Measurements from ENCODE around the gene DDX24. TPM values are rescaled to one million over a fixed set of nuclear protein-coding genes. Genes with fewer than 3 reads are reported as not detected.

The DDX24 gene
- total RNA-seq, 2 donors from 2014 or later = 131 to 137 TPM

DNA sequence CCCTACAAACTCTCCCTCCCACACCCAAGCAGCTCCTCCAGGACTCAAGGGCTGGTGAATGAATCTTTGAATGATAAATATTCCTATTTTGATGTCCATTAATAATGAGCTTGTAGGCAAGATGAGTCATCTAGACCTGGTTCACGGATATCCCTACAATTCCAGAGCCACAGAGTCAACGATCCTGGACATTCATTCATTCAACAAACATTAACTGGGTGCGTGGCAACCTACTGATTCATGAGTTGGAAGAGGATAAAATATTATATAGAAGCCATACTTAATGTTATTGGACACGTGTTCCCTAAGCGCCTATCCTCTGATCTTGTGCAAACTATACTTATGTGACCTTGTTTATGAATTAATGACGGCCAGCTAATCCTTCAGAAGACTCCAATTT, 55.3 kb downstream of the DDX24 start:
- H3K27me3 ChIP-seq (ENCODE audit: control insufficient read depth, insufficient read depth, low read length, poor library complexity, severe bottlenecking) = no peaks in the 10 kb centered on the region
- H3K36me3 Mint-ChIP-seq (ENCODE audit: low read depth) = no peaks in the 10 kb centered on the region

GRCh38 chr14:94024549-94024948, 56.5 kb downstream of the DDX24 start:
- Mint-ChIP-seq H3K27ac (no peak overlapping the region), H3K4me1 (peaks cover 21% of the 10 kb centered on the region), H3K36me3 (ENCODE audit: low read depth) (no peaks in the 10 kb centered on the region), H3K4me3 (no peak overlapping the region), H3K9me3 (no peaks in the 10 kb centered on the region), H3K27me3 (ENCODE audit: insufficient read depth) (no peaks in the 10 kb centered on the region)
- no peak overlapping the region for H3K4me3 ChIP-seq (ENCODE audit: low read length)
- H3K9me3 ChIP-seq (ENCODE audit: control insufficient read depth, low read length) = no peaks in the 10 kb centered on the region
- H3K9ac ChIP-seq (ENCODE audit: extremely low read depth, low read length, poor library complexity, severe bottlenecking) = no peak overlapping the region
- WGBS, 2 experiments (ENCODE audit: insufficient coverage in 1 of 2, insufficient read length in 1 of 2) = 95 to 100% methylated on average over 1 to 2 of the region's 2 CpGs
- no peaks in the 10 kb centered on the region for H3K27me3 ChIP-seq (ENCODE audit: control insufficient read depth, insufficient read depth, low read length, poor library complexity, severe bottlenecking)
- no peak for TF ChIP-seq CTCF (conservative IDR thresholded peaks at IDR 0.05)
- no peaks in the 10 kb centered on the region for H3K36me3 ChIP-seq (ENCODE audit: control insufficient read depth, insufficient read depth, low read length)
- DNase-seq = no peak
- no peak overlapping the region for H3K27ac ChIP-seq (ENCODE audit: low read depth, low read length)
- peaks cover 8% of the 10 kb centered on the region for H3K4me1 ChIP-seq (ENCODE audit: control insufficient read depth, insufficient read depth, low read length)

More for the DNA sequence above, 55.3 kb downstream of the DDX24 start:
- Histone ChIP-seq H3K9me3 (ENCODE audit: control insufficient read depth, low read length) (no peaks in the 10 kb centered on the region), H3K27ac (ENCODE audit: low read depth, low read length) (no peak overlapping the region), H3K4me3 (ENCODE audit: low read length) (peak overlapping the region; percentile 73), H3K4me1 (ENCODE audit: control insufficient read depth, insufficient read depth, low read length) (peaks cover 8% of the 10 kb centered on the region), H3K36me3 (ENCODE audit: control insufficient read depth, insufficient read depth, low read length) (no peaks in the 10 kb centered on the region), H3K9ac (ENCODE audit: extremely low read depth, low read length, poor library complexity, severe bottlenecking) (no peak overlapping the region)
- Mint-ChIP-seq H3K27me3 (ENCODE audit: insufficient read depth) (no peaks in the 10 kb centered on the region), H3K27ac (no peak overlapping the region), H3K4me1 (peaks cover 21% of the 10 kb centered on the region), H3K9me3 (no peaks in the 10 kb centered on the region), H3K4me3 (peak overlapping the region; percentile 60)
- DNase-seq = no peak
- no peak for TF ChIP-seq CTCF (conservative IDR thresholded peaks at IDR 0.05)
- 71 to 78% methylated on average over 6 of the region's 6 CpGs for WGBS, 2 experiments (ENCODE audit: insufficient coverage in 1 of 2, insufficient read length in 1 of 2)

- no peak overlapping the region for H3K27ac ChIP-seq (ENCODE audit: low read depth, low read length)
- DNase-seq = no peak
Measured at GRCh38 chr14:94022532-94023411, 58.2 kb downstream of the DDX24 start.

More at GRCh38 chr14:94022532-94023411, 58.2 kb downstream of the DDX24 start:
- no peaks in the 10 kb centered on the region for H3K9me3 Mint-ChIP-seq
- Histone ChIP-seq H3K9me3 (ENCODE audit: control insufficient read depth, low read length) (no peaks in the 10 kb centered on the region), H3K9ac (ENCODE audit: extremely low read depth, low read length, poor library complexity, severe bottlenecking) (no peak overlapping the region), H3K4me1 (ENCODE audit: control insufficient read depth, insufficient read depth, low read length) (peaks cover 8% of the 10 kb centered on the region), H3K4me3 (ENCODE audit: low read length) (no peak overlapping the region), H3K36me3 (ENCODE audit: control insufficient read depth, insufficient read depth, low read length) (no peaks in the 10 kb centered on the region), H3K27me3 (ENCODE audit: control insufficient read depth, insufficient read depth, low read length, poor library complexity, severe bottlenecking) (no peaks in the 10 kb centered on the region)
- TF ChIP-seq CTCF (conservative IDR thresholded peaks at IDR 0.05) = no peak
- no peak overlapping the region for H3K27ac Mint-ChIP-seq
- peaks cover 3% of the 10 kb centered on the region for H3K27me3 Mint-ChIP-seq (ENCODE audit: insufficient read depth)
- WGBS, 2 experiments (ENCODE audit: insufficient coverage in 1 of 2, insufficient read length in 1 of 2) = 81 to 86% methylated on average over 5 to 10 of the region's 10 CpGs
- H3K4me3 Mint-ChIP-seq = no peak overlapping the region
- H3K4me1 Mint-ChIP-seq = peaks cover 17% of the 10 kb centered on the region
- no peaks in the 10 kb centered on the region for H3K36me3 Mint-ChIP-seq (ENCODE audit: low read depth)

Measured in endodermal cell (in vitro differentiated cells).